Measurements from ENCODE around the gene TMEM129.

- TF ChIP-seq CTCF (IDR thresholded peaks at IDR 0.05): no peak
- no peak for TF ChIP-seq POLR2A (IDR thresholded peaks at IDR 0.05)
Observed at GRCh38 chr4:1760521-1761071, 39.5 kb upstream of the TMEM129 start.
